PFSK-1 (cell line): ENCODE data around the gene SPDYA.

ENCODE experiments used
- FOXP2 ChIP-seq: optimal IDR thresholded peaks from 2 replicates; pipeline ENCODE3; 2011; ENCODE audit warnings: borderline replicate concordance, control low read depth, inconsistent platforms; ENCODE audit not compliant: insufficient read depth; ENCODE audit errors: extremely low read length, extremely low read depth
- POLR2AphosphoS5 ChIP-seq: IDR thresholded peaks from 2 replicates; pipeline ENCODE4 v1.6.1; 2012; ENCODE audit warnings: low read depth, mild to moderate bottlenecking, control low read depth, low read length, moderate library complexity
- REST ChIP-seq, 2 experiments: IDR thresholded peaks; 2 replicates each; pipeline versions ENCODE4 v1.6.1 to v1.8.0; 2011 to 2012; ENCODE audit warnings: low read depth in 2 of 2, low read length in 2 of 2, control low read depth in 1 of 2, inconsistent platforms in 1 of 2, mild to moderate bottlenecking in 1 of 2, moderate library complexity in 1 of 2; ENCODE audit not compliant: insufficient read depth in 1 of 2
- SIN3A ChIP-seq: IDR thresholded peaks from 2 replicates; pipeline ENCODE4 v1.6.1; 2012; ENCODE audit warnings: mild to moderate bottlenecking, low read length, moderate library complexity, borderline replicate concordance; ENCODE audit not compliant: insufficient read depth
- TAF1 ChIP-seq: IDR thresholded peaks from 2 replicates; pipeline ENCODE4 v1.6.1; 2012; ENCODE audit warnings: low read length, control low read depth, borderline replicate concordance; ENCODE audit not compliant: insufficient read depth

The SPDYA gene

GRCh38 chr2:28824207-28824606 is 13.6 kb downstream of the SPDYA start:
- TF ChIP-seq POLR2AphosphoS5 (no peak), SIN3A (no peak), REST (IDR thresholded peaks at IDR 0.05; ENCODE audit: insufficient read depth in 1 of 2, low read depth in 2 of 2, low read length in 2 of 2) (no peak), TAF1 (no peak), FOXP2 (no peak)

GRCh38 chr2:28824870-28825269 is 14.2 kb downstream of the SPDYA start:
- TF ChIP-seq SIN3A (no peak), FOXP2 (no peak), TAF1 (no peak), REST (IDR thresholded peaks at IDR 0.05; ENCODE audit: insufficient read depth in 1 of 2, low read depth in 2 of 2, low read length in 2 of 2) (no peak), POLR2AphosphoS5 (no peak)

GRCh38 chr2:28828382-28828781 is 17.7 kb downstream of the SPDYA start:
- no peak for TF ChIP-seq POLR2AphosphoS5
- TF ChIP-seq TAF1, result no peak
- TF ChIP-seq FOXP2, result no peak

- TF ChIP-seq POLR2AphosphoS5 (no peak), SIN3A (no peak), FOXP2 (no peak)
These were observed 23.3 kb downstream of the SPDYA start for GRCh38 chr2:28833740-28834470.

- TF ChIP-seq REST (IDR thresholded peaks at IDR 0.05; ENCODE audit: insufficient read depth in 1 of 2, low read depth in 2 of 2, low read length in 2 of 2) (no peak), SIN3A (no peak), FOXP2 (no peak), TAF1 (no peak), POLR2AphosphoS5 (no peak)
These were observed 25.1 kb downstream of the SPDYA start for GRCh38 chr2:28835781-28836180.

- TF ChIP-seq SIN3A, result no peak
- TF ChIP-seq POLR2AphosphoS5, result no peak
- TF ChIP-seq FOXP2, result no peak
- no peak for TF ChIP-seq REST (IDR thresholded peaks at IDR 0.05; ENCODE audit: insufficient read depth in 1 of 2, low read depth in 2 of 2, low read length in 2 of 2)
- TF ChIP-seq TAF1, result no peak
These were observed 28.3 kb downstream of the SPDYA start for GRCh38 chr2:28838971-28839370.
